ENCODE measurements around the gene TMEM123.

Gene TMEM123, protein sequence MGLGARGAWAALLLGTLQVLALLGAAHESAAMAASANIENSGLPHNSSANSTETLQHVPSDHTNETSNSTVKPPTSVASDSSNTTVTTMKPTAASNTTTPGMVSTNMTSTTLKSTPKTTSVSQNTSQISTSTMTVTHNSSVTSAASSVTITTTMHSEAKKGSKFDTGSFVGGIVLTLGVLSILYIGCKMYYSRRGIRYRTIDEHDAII

GRCh38 chr11:102452461-102453301 is at the start of gene TMEM123:
Gene TMEM123, minus strand, starts transcription at chr11:102452765. Its CDS starts 142 bp downstream, at chr11:102452623.
- no peak for TF ChIP-seq CTCF (IDR thresholded peaks at IDR 0.05)

DNA sequence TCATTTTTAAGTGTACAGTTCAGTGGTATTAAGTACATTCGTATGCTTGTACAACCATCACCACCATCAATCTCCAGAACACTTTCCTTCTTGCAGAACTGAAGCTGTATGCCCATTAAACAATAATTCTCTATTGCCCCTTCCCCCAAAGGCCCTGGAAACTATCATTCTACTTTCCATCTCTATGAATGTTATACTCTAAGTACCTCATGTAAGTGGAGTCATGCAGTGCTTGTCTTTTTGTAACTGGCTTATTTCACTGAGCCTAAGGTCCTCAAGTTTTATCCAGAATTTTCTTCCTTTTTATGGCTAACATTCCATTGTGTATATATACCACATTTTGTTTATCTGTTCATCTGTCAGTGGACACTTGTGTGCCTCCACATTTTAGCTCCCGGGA is 48.3 kb upstream of the TMEM123 start:
- no peak for TF ChIP-seq CTCF (IDR thresholded peaks at IDR 0.05)

- TF ChIP-seq CTCF (IDR thresholded peaks at IDR 0.05) = no peak
Measured at GRCh38 chr11:102499931-102500330, 47.4 kb upstream of the TMEM123 start.

DNA sequence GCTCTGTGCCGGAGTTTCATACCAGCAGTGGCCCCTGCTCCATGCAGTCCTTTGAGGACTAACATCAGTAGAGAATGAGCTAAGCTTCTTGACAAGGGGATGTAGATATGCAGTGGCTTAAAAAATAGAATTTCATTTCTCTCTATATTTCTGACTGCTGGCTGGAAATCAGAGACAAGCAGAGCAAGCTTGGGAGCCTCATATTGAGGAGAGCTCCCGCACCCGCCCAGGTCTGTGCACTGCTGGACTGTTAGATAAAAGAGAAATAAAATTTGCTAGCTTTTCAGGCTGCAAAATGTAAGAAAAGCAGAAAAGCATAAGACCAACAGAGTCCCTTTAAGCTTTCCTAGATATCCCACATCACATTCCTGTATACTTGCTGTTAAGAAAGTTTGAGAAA is 46.6 kb upstream of the TMEM123 start:
- TF ChIP-seq CTCF (IDR thresholded peaks at IDR 0.05) = no peak

- no peak for TF ChIP-seq CTCF (IDR thresholded peaks at IDR 0.05)
Measured at GRCh38 chr11:102497061-102497460, 44.5 kb upstream of the TMEM123 start.

DNA sequence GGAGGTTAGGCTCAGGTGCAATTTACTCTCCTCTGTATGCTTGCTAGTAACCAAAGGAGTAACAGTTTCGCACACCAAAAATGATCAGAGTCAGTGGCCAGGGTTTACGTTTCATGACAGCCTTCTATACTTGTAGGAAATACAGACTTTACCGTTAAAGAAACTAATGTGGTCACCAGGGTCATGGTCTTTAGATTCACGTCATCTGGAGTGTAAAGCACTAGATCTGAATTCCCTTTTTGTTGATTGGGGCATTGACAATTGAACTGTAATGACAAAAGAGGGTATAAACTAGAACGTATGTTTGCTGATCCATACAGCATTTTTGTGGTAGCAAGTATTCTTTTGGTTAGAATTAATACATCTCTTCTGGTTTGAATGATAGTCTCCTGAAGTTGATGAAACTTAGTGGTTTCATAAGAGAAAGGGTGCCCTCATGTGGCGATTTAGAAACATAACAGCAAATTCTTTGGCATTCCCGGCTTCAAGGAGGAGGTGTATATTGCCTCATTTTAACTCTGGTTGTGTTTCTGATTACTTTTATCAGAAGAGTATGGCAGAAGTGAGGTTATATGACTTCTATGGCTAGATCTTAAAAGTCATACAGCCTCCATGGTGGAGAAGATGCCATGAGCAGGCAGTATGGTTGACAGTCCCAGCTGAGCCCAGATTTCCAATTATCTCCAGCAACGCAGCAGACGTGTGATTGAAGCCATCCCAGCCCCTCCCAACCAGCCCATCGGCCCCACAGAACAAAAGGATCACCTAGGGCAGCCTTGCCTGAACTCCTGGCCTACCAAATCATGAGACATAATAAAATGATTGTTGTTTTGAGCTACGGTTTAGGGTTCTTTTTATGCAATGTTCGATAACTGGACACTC is 42.8 kb upstream of the TMEM123 start:
- TF ChIP-seq CTCF (IDR thresholded peaks at IDR 0.05) = peak; percentile 63

DNA sequence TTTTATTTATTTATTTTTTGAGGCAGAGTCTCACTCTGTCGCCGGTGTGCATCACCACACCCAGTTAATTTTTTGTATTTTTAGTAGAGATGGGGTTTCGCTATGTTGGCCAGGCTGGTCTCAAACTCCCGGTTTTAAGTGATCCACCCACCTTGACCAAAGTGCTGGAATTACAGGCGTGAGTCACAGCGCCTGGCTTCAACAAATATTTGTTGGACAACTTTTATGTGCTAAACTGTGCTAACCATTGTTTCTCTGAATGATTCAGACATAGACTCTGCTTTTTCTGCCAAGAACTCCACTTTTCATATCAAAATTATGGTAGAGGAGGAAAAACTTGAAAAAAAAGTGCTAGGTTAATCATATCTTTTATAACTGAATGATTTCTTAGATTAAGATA is 41.7 kb upstream of the TMEM123 start:
- no peak for TF ChIP-seq CTCF (IDR thresholded peaks at IDR 0.05)

Data from LNCAP (cell line).